ENCODE results near the gene CRYAA.

DNA sequence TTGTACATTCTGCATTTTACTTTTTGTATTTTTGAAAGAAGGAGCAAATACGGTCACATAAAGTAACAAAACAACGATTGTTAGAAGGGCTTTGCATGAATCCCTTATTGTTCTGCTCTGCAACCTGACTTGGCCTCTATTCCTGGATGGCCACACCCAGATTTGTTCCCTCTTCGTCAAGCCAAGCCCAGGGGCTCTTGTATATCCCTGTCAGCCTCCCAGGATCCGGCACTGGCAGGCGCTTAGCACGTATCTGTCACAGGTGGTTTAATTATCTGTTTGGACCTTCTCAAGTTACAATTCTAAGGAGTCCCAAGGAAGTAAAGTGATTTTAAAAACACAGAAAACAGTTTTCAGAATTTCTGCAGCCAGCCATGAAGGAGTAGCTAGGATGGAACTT lies 28.0 kb downstream of the CRYAA start:
- TF ChIP-seq, protein P1, sequence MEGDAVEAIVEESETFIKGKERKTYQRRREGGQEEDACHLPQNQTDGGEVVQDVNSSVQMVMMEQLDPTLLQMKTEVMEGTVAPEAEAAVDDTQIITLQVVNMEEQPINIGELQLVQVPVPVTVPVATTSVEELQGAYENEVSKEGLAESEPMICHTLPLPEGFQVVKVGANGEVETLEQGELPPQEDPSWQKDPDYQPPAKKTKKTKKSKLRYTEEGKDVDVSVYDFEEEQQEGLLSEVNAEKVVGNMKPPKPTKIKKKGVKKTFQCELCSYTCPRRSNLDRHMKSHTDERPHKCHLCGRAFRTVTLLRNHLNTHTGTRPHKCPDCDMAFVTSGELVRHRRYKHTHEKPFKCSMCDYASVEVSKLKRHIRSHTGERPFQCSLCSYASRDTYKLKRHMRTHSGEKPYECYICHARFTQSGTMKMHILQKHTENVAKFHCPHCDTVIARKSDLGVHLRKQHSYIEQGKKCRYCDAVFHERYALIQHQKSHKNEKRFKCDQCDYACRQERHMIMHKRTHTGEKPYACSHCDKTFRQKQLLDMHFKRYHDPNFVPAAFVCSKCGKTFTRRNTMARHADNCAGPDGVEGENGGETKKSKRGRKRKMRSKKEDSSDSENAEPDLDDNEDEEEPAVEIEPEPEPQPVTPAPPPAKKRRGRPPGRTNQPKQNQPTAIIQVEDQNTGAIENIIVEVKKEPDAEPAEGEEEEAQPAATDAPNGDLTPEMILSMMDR (IDR thresholded peaks at IDR 0.05) = no peak
- TF ChIP-seq POLR2A (IDR thresholded peaks at IDR 0.05) = no peak
